OCI-LY1 (cell line): ENCODE measurements around the gene NUF2.

Source experiments
- H2AFZ ChIP-seq: fragments of 200-600 bp; sonication (generic), shearing (Covaris generic); 2 replicates; pipeline ENCODE4 v1.6.0; 2014; ENCODE audit warnings: antibody characterized with exemption, mild to moderate bottlenecking, low read length
- H3F3A ChIP-seq: fragments of 200-600 bp; sonication (generic), shearing (Covaris generic); 2 replicates; pipeline ENCODE4 v1.6.0; 2014; ENCODE audit warnings: mild to moderate bottlenecking, antibody characterized with exemption, low read length, moderate library complexity; ENCODE audit not compliant: insufficient read depth
- H3K27ac ChIP-seq: fragments of 200-600 bp; sonication (generic); 2 replicates; pipeline ENCODE4 v1.5.1; 2014; ENCODE audit warnings: low read length, mixed run types, mild to moderate bottlenecking, low read depth; ENCODE audit not compliant: poor library complexity, severe bottlenecking
- H3K27me3 ChIP-seq: fragments of 200-600 bp; sonication (generic); 2 replicates; pipeline ENCODE4 v1.6.0; 2014; ENCODE audit warnings: antibody characterized with exemption, mild to moderate bottlenecking, low read length, moderate library complexity; ENCODE audit not compliant: insufficient read depth
- H3K36me3 ChIP-seq: fragments of 200-600 bp; sonication (generic); 2 replicates; pipeline ENCODE4 v1.6.1; 2014; ENCODE audit warnings: mild to moderate bottlenecking, antibody characterized with exemption, low read length, moderate library complexity, mixed read lengths; ENCODE audit not compliant: insufficient read depth
- H3K4me1 ChIP-seq: fragments of 200-600 bp; sonication (generic); 2 replicates; pipeline ENCODE4 v1.5.1; 2014; ENCODE audit warnings: mild to moderate bottlenecking, low read length, moderate library complexity; ENCODE audit not compliant: insufficient read depth, severe bottlenecking
- H3K4me2 ChIP-seq: fragments of 200-600 bp; sonication (generic), shearing (Covaris generic); 2 replicates; pipeline ENCODE4 v1.6.1; 2014; ENCODE audit warnings: low read length
- H3K4me3 ChIP-seq: fragments of 200-600 bp; sonication (generic); 2 replicates; pipeline ENCODE4 v1.5.1; 2014; ENCODE audit warnings: low read length, low read depth, mild to moderate bottlenecking, mixed read lengths; ENCODE audit not compliant: poor library complexity, severe bottlenecking
- H3K79me2 ChIP-seq: fragments of 200-600 bp; shearing (Covaris generic); 2 replicates; pipeline ENCODE4 v1.6.1; 2016; ENCODE audit warnings: mixed run types, low read length, mixed read lengths; ENCODE audit not compliant: insufficient read depth
- H3K9ac ChIP-seq: fragments of 200-600 bp; sonication (generic), shearing (Covaris generic); 2 replicates; pipeline ENCODE4 v1.6.1; 2014; ENCODE audit warnings: mild to moderate bottlenecking, low read length, mixed read lengths
- H3K9me2 ChIP-seq: fragments of 200-600 bp; sonication (generic), shearing (Covaris generic); 2 replicates; pipeline ENCODE4 v1.6.1; 2014; ENCODE audit warnings: low read depth, mild to moderate bottlenecking, low read length, mixed read lengths
- H3K9me3 ChIP-seq: fragments of 200-600 bp; shearing (Covaris generic); 2 replicates; pipeline ENCODE4 v1.6.1; 2014; ENCODE audit warnings: low read length, mixed read lengths
- H4K20me1 ChIP-seq: fragments of 200-600 bp; sonication (generic), shearing (Covaris generic); 2 replicates; pipeline ENCODE4 v1.6.0; 2016; ENCODE audit warnings: mild to moderate bottlenecking, low read length; ENCODE audit not compliant: insufficient read depth
- EZH2 ChIP-seq: fragments of 200-600 bp; sonication (generic), shearing (Covaris generic); IDR thresholded peaks from 2 replicates; pipeline ENCODE4 v1.8.0; 2017; ENCODE audit warnings: borderline replicate concordance, mixed run types, mild to moderate bottlenecking, antibody characterized with exemption, low read length, moderate library complexity, mixed read lengths
- TF ChIP-seq, protein P1 (sequence below): fragments of 200-600 bp; sonication (generic), shearing (Covaris generic); IDR thresholded peaks from 2 replicates; pipeline ENCODE4 v1.5.1; 2017; ENCODE audit warnings: mild to moderate bottlenecking, antibody characterized with exemption, low read length, moderate library complexity, mixed read lengths

The NUF2 gene

DNA sequence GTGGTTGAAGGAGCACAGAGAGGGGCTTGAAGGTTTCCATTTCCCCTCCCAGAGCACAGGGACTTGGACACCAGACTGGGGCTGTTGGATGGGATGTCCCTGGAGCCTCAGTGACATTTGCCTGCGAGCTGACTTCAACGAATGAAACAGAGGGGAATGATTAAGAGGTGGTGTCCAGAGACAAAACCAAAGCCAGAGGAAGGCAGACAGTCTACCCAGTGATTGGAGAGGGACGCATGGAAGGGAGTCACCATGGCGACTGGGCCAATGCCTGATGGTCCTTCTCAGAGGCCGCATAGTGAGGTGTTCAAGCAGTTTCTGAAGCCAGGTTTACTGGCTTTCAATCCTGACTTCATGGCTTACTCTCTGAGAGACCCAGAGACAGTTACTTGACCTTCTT lies 77.2 kb downstream of the NUF2 start:
- H3K27ac ChIP-seq: no peak overlapping the region
- no peak overlapping the region for H3K9ac ChIP-seq
- no peak overlapping the region for H3K4me3 ChIP-seq
- no peak for TF ChIP-seq EZH2
- TF ChIP-seq, protein P1, sequence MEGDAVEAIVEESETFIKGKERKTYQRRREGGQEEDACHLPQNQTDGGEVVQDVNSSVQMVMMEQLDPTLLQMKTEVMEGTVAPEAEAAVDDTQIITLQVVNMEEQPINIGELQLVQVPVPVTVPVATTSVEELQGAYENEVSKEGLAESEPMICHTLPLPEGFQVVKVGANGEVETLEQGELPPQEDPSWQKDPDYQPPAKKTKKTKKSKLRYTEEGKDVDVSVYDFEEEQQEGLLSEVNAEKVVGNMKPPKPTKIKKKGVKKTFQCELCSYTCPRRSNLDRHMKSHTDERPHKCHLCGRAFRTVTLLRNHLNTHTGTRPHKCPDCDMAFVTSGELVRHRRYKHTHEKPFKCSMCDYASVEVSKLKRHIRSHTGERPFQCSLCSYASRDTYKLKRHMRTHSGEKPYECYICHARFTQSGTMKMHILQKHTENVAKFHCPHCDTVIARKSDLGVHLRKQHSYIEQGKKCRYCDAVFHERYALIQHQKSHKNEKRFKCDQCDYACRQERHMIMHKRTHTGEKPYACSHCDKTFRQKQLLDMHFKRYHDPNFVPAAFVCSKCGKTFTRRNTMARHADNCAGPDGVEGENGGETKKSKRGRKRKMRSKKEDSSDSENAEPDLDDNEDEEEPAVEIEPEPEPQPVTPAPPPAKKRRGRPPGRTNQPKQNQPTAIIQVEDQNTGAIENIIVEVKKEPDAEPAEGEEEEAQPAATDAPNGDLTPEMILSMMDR: no peak
- peaks cover 8% of the 10 kb centered on the region for H3K4me1 ChIP-seq
- no peak overlapping the region for H2AFZ ChIP-seq
- H3F3A ChIP-seq: no peaks in the 10 kb centered on the region
- no peaks in the 10 kb centered on the region for H3K27me3 ChIP-seq
- H3K36me3 ChIP-seq: no peaks in the 10 kb centered on the region
- H3K4me2 ChIP-seq: no peak overlapping the region
- H3K79me2 ChIP-seq: no peaks in the 10 kb centered on the region
- H3K9me2 ChIP-seq: no peaks in the 10 kb centered on the region
- H4K20me1 ChIP-seq: no peaks in the 10 kb centered on the region
- no peaks in the 10 kb centered on the region for H3K9me3 ChIP-seq

DNA sequence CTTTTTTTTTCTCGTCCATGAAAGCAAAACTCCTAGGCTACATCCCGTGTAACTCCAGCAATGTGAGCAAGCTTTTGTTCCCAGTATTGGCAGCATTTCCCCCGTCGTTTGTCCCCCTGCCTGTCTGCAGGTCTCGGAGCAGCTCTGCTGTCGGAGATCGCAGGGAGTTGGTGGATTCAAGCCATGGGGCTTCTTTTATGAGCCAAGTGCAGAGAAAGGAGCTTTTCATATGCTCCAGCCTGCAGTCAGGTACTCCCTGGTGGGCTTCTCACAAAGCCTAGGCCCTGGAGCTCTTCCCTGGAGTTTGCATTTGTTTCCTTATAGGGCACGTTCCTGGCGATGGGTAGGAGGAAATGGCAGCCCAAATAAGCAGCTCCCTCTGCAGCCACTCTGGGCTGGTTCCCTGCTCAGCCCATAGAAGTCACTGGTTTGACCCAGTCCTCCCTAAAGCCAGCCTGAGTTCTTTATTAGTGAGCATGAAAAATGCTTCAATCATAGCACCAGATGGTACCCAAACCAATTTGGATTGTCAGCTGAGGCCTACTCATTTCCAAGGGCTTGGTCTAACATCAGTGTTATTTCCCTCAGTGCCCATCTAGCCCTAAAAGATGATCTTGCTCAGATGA lies 78.3 kb downstream of the NUF2 start:
- Histone ChIP-seq H3K79me2 (no peaks in the 10 kb centered on the region), H3K4me3 (no peak overlapping the region), H3K9me3 (no peaks in the 10 kb centered on the region), H3K36me3 (no peaks in the 10 kb centered on the region), H3K27me3 (no peaks in the 10 kb centered on the region), H3K27ac (no peak overlapping the region), H3K9me2 (no peaks in the 10 kb centered on the region), H3K4me1 (peaks cover 8% of the 10 kb centered on the region), H3K4me2 (no peak overlapping the region), H4K20me1 (no peaks in the 10 kb centered on the region), H2AFZ (no peak overlapping the region), H3F3A (no peaks in the 10 kb centered on the region), H3K9ac (no peak overlapping the region)
- TF ChIP-seq, protein P1: no peak
- no peak for TF ChIP-seq EZH2

DNA sequence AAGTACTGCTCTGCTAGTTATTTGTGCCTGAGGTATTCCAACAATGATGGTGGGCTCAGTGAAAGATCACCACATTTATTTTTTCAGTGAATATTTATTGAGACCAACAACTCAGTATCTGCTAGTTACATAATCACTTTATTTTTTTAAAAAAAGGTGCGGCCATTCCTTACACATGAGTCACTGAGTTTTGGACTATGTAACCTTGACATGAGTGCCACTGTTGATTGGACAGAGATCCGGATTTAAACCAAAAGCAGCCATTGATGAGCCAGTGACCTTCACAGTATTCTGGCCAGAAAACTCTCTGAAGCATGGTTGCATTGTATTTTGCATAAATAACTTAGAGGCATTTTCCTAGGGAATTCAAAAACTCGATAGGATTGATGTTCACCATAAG lies 79.5 kb downstream of the NUF2 start:
- Histone ChIP-seq H3K36me3 (no peaks in the 10 kb centered on the region), H3K27me3 (no peaks in the 10 kb centered on the region), H3K4me2 (no peak overlapping the region), H2AFZ (no peak overlapping the region), H3K9ac (no peak overlapping the region), H3K27ac (no peak overlapping the region), H3K9me2 (no peaks in the 10 kb centered on the region), H3K79me2 (no peaks in the 10 kb centered on the region), H3F3A (no peaks in the 10 kb centered on the region), H3K4me3 (no peak overlapping the region), H3K9me3 (no peaks in the 10 kb centered on the region), H4K20me1 (no peaks in the 10 kb centered on the region), H3K4me1 (peaks cover 8% of the 10 kb centered on the region)
- no peak for TF ChIP-seq EZH2
